Embryonic facial prominence (tissue), 1 donor: ENCODE results near the gene DIP2A.
"Not testable (repeated sequence)": the region's sequence is repeated elsewhere in the genome, so short reads cannot be mapped to it uniquely, and the experiment has no call there.

Source experiments
- DNase-seq: peaks from one replicate; pipeline ENCODE4 v3.0.0-alpha.2; 2016; ENCODE audit errors: extremely low spot score

DIP2A gene

DNA sequence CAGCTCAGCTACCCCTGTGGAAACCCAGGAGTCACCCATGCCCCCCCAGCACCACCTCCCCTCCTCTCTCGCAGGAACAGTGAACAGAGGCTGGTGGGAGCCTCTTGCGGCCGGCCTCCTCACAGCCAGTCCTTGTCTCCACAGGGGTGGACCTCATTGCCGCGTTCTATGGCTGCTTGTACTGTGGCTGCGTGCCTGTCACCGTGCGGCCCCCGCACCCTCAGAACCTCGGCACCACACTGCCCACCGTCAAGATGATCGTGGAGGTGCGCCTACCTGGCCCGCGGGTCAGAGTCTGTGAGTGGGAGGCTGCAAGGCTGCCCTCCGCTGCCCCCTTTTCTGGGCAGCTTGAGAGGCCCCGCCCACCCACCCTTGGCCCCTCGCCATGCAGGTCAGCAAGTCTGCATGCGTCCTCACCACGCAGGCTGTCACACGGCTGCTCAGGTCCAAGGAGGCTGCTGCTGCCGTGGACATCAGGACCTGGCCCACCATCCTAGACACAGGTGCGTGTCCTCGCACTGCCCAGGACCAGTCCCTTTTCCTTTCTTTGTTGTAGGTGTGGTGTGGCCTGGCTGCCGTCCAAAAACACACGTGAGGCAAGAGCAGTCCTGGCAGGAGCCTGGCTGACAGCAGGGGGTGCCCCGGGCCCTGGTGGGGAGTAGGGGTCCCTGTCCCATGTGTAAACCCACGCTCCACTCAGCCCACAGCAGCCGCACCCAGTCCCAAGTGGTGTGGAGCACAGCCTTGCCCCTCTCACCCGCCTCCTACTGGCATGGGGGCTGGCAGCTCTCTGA is 95.9 kb downstream of the DIP2A start:
- DNase-seq, result no peak

DNA sequence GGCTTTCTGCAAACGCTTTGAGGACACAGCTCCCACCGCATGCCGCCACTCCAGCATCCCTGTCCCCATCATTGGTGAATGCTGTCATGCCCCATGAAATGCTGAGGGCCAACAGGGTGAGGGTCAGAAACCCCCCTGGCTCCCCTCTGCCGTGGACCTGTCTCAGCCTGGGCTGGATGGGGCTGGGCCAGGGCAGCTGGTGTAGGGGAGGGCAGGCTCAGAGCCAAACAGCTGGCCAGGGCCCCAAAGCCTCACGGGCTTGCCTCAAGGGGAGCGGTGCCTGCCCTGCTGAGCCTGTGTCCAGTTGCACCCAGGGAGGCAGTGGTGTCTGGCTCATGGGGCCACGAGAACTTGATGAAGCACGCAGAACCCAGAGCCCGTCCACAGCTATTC is 96.5 kb downstream of the DIP2A start:
- DNase-seq, result no peak

DNA sequence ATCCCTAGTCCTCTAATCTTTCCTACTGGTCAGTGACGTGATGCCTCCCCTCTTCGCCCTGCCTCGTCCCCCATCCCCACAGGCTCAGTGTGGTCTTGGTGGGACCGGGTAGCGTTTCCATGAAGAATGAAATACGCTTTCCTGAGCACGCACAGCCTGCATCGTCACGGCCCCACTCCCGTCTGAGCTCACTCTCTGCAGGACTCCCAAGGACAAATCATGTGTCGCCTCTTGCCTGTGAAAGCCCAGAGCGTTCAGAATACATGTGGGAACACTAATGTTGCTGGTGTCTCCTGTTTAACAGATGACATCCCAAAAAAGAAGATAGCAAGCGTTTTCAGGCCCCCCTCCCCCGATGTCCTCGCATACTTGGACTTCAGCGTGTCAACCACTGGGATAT is 97.0 kb downstream of the DIP2A start:
- DNase-seq, result no peak

DNA sequence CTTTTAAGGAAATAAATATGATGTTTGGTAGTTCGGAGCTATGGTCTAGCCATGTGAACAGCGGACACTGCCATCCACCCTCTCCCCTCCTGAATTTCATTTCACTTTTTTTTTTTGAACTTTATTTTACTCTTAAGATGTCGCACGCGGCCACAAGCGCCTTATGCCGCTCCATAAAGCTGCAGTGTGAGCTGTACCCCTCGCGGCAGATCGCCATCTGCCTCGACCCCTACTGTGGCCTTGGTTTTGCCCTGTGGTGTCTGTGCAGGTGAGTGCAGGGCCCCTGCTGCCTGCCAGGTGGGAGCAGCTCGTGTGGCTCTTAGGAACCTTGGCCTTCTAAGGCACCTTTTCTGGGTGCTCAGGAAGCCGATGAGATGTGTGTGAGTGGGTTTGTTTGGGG is 98.1 kb downstream of the DIP2A start:
- DNase-seq, result no peak

DNA sequence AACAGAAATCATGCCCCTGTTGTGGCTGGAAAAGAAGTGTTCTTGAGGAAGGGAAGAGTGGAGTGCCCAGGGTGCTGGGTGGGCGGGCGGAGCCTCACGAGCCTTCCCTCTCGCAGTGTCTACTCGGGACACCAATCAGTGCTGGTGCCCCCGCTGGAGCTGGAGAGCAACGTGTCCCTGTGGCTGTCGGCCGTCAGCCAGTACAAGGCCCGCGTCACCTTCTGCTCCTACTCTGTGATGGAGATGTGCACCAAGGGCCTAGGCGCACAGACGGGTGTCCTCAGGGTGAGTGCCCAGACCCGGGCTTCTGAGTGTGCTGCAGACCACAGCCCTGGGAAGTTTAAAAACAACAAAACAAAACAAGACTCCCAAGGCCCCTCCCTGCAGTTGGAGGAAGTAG is 98.8 kb downstream of the DIP2A start:
- no peak for DNase-seq

DNA sequence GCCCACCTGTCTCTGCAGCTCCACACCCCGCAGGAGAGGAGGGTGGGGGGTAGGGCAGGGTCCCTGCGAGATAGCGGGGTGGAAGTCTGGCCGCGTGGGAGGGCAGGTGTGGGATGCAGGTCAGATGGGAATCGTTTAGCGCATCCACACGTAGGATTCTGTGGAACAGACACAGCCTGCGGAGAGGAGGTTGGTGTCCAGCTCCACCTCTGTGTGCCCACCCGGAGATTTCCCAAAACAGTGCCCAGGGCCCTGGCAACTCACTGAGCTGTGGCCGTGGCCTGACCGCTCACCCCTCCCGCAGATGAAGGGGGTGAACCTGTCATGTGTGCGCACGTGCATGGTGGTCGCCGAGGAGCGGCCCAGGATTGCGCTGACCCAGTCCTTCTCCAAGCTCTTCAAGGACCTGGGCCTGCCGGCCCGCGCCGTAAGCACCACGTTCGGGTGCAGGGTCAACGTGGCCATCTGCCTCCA is 99.3 kb downstream of the DIP2A start:
- DNase-seq, result no peak

DNA sequence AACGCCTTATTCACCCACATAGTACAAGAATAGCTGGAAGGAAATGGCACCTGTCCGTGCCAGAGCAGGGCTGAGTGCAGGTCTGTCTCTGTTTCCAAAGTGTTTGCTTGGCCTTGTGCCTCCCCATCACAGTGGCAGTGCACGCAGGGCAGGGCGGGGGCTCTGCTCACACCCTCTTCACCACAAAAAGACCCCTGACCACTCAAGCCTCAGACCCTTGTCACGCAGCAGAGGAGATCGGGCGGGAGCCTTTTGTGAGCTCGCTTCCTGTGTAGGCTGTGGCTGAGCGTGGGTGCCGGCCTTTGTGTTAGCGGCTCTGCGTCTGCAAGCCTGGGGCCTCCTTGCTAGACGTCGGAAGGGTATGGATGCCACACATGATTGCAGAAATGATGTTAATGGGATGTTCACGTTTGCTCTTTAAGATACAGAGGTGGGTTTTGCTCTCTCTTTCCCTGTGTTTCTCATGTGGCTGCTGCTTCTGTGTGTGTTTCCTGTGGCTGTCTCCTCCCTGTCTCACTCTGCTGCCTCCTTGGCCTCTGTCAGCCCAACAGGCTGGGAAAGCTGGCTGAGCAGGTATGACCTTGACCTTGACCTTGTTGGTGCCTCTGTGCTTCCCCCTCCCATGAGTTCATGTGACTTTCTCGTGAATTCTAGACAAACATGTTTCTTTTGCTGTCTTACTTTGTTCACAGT is 100.7 kb downstream of the DIP2A start:
- DNase-seq, result no peak

DNA sequence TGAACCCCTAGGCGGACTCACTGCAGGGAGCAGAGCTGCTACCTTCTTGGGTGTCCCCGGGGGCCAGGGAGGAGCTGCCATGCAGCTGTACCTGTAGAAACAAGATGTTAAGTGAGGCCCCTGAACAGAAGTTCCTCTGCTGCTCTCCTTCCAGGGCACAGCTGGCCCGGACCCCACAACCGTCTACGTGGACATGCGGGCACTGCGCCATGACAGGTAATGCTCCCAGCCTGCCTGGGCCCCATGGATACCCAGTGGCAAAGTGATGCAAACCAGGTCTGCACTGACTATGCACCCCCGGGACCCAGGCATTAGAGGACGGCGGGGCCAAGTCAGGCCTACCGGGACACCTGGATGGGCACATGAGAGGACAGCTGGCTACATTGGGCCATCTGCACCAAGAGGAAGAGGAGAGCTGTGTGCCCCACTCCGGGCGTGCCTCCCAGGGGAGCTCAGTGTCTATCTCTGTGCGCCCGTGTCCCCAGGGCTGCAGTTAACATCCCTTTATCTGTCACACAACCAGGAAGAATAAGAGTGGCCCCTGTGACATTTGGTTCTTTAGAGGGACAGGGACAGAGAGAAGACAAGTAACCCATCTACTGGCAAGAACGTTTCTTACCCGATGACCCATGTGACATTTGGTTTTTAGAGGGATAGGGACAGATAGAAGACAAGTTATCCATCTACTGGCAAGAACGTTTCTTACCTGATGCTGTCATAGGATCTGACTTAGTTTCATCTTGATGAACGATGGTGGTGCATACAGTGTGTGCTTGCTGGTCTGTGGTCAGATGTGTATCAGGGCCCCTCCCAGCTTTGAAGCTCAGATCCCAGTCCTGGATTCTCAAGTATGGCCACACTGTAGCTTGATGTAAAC is 102.1 kb downstream of the DIP2A start:
- DNase-seq, result no peak

DNA sequence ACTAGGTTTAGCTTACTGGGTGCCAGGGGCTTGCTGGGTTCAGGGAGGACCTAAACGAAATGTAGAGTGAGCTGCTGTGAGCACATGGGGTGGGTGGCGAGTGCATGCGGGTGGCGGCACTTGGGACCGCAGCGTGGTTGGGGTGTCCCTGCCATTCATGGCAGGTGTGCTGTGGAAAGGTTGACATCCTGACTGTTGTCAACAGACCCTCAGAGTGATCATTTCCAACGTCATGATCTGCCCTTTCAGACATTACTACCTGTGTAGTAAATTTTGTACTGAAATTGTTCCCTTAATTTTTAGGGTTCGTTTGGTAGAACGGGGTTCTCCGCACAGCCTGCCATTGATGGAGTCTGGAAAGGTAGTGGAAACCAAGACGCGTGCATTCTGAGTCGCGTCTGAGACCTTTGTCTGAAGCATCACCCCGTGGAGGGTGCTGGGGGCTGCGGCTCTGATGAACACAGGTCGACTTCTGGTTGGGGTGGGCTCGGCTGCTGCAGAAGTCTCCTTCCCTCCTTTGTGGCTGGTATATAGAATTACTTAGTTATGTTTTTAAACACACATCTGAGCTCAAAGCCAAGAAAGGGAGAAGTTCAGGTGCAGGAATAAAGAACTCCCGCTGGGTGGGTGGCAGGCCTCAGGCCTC is 102.9 kb downstream of the DIP2A start:
- no peak for DNase-seq

DNA sequence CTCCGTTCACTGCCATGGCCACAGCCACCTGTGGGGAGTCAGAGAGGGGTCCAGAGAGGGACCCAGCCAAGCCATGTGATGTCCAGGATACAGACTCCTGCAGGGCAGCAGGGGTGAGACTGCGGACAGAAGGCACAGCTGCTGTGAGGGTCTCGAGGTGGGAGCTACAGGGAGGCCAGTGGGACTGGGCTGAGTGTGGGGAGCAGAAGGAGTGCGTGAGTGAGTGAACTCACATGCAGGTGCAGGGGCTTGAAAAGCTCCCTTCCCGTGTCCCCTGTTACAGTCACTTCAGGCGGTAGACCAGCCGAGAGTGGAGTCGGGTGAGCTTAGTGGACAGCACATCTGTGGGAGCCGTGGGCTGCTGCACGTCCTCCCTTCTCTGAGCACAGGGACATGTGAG is 103.8 kb downstream of the DIP2A start:
- DNase-seq, result no peak

DNA sequence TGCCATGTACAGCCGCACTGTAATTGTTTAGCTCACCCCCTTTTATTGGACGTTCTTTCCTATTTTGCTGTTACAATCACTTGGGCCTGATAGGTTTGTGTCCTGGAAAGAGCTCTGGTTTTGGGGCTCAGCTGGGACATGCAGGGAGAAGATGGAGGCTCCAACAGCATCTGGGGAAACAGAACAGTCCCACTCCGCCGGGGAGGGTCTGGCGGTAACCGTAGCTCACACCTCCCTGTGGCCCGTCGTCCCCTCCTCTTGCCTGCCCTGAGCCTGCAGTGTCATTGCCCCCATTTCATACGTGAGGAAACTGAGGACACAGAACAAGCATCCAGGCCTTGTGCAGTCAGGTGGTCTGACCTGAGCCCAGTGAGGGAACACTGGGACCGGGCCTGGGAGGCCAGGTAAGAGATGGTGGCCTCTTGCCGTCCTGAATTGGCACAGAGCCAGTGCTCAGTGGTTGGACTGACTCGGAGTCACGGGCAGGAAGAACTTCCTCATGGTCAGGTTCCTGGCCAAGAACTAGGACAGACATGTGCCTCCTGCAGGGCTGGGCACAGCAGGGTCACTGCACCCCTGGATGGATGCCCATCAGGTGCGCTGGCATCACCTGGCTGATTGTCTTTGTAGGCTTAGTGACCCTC is 104.4 kb downstream of the DIP2A start:
- no peak for DNase-seq

DNA sequence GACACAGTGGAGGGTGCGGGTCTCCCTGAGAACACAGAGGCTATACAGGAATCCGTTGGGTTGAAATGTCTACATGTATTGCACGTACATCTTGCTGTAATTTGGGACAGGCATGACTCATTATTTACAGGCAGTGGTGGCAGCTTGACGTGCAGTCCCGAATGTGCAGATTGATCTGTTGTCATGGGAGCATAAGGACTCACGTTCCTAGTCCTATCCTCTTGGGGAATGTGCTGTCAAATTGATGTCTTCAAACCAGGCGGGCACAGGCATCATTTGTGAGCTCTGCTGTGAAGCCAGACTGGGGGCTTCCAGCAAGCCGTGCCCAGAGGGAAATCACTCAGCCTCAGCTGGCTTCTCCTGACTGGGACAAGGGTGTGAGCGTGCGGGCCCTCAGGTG is 105.7 kb downstream of the DIP2A start:
- DNase-seq, result no peak

DNA sequence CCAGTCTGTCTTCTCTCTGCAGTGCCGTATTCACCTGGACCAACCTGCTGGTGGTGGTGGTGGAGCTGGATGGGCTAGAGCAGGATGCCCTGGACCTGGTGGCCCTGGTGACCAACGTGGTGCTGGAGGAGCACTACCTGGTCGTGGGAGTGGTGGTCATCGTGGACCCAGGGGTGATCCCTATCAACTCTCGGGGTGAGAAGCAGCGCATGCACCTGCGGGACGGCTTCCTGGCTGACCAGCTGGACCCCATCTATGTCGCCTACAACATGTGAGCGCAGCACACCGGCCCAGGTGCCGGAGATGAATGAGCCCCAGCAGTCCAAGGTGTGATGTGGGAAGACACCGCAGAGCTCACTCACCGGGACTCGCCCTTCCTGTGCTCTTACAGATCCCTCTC is 108.7 kb downstream of the DIP2A start:
- no peak for DNase-seq

DNA sequence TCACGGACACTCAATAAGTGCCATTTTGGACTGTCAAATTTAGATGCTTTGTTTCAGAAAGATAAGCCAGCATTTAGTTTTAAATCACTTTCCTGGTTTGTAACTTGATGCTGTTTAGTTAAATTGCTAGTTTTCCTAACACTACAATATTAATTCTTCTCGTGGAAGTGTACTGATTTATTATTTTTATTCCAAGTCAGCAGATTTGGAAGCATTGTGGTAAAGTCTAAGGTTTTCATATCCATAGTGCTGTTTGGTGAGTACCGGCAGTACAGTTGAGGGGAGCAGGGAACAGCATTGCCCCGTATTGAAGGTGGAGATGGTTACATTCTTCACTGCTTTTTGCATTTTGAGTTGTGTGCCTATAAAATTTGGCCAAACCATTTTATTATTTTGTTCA is 109.9 kb downstream of the DIP2A start:
- no peak for DNase-seq

DNA sequence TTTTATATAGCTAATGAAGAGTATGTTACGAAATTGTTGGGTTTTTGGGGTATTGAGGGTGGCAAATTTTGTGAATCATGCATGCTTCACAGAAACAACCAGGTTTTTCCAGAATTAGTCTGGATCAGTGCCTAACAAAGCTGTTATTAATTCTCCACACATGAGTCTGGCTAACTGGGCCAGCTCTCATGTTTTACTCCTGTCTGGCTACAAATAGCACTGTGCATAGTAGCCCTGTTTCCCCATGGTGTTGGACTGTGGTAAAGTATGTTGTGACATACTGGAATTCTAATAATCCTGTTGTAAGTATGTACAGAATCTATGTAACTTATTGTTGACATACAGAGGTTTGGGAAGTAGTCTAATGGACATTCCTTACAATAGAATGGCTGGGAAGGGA is 110.4 kb downstream of the DIP2A start:
- no peak for DNase-seq

DNA sequence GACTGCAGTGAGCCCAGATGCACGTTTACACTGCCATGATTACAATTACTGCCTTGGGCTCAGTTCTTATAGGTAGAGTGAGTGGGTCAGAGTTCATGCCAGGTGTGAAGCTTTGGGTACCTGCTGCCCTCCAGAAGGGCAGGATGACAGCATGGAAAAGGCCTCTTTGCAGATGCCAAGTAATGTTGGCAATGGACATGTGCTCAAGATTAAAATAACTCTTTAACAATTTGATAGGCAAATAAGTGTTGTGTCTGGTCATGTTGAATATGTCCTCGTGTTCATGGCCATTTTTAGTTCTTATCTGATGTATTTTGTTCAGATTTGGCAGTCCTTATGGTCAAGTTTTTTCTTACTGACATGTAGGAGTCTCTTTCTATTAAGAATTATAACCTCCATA is 111.4 kb downstream of the DIP2A start:
- DNase-seq, result no peak

DNA sequence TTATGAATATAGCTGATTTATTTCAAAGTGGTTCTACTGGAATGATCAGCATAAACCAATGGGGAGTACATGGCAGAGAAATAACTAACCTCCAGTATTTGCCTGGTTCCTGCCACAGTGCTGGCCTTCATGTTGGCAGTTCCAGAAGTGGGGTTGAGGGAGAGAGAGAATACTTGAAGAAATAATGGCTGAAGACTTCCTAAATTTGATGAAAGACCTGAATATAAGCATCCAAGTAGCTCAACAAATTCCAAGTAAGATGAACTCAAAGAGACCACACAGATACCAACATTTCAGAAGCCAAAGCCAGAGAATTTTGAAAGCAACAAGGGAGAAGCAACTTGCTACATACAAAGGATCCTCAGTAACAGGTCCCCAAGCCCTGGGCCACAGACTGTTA is 111.9 kb downstream of the DIP2A start:
- DNase-seq, result no peak

DNA sequence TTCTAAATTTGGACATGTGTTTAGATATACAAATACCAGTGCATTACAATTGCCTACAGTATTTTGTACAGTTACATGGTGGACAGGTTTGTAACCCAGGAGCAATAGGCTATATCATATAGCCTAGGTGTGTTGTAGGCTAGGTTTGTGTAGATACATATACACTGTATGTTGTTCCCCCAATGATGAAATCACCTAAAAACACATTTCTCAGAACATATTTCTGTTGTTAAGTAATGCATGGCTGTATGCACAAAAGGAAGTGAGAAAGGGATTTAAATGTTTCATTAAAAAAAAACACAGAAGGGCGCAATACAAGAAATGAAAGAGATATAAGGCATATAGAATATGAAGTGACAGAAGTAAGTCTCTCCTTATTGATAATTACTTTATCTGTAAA is 114.2 kb downstream of the DIP2A start:
- no peak for DNase-seq

DNA sequence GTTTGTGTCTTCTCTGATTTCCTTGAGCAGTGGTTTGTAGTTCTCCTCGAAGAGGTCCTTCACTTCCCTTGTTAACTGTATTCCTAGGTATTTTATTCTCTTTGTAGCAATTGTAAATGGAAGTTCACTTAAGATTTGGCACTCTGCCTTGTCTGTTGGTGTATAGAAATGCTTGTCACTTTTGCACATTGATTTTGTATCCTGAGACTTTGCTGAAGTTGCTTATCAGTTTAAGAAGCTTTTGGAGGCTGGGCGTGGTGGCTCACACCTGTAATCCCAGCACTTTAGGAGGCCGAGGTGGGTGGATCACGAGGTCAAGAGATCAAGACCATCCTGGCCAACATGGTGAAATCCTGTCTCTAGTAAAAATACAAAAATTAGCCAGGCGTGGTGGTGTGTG is 119.1 kb downstream of the DIP2A start:
- DNase-seq, result not testable (repeated sequence)

DNA sequence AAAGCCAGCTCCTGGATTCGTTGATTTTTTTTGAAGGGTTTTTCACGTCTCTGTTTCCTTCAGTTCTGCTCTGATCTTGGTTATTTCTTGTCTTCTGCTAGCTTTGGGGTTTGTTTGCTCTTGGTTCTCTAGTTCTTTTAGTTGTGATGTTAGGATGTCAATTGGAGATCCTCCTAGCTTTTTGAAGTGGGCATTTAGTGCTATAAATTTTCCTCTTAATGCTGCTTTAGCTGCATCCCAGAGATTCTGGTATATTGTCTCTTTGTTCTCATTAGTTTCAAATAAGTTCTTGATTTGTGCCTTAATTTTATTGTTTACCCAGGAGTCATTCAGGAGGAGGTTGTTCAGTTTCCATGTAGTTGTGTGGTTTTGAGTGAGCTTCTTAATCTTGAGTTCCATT is 120.7 kb downstream of the DIP2A start:
- not testable (repeated sequence) for DNase-seq

DNA sequence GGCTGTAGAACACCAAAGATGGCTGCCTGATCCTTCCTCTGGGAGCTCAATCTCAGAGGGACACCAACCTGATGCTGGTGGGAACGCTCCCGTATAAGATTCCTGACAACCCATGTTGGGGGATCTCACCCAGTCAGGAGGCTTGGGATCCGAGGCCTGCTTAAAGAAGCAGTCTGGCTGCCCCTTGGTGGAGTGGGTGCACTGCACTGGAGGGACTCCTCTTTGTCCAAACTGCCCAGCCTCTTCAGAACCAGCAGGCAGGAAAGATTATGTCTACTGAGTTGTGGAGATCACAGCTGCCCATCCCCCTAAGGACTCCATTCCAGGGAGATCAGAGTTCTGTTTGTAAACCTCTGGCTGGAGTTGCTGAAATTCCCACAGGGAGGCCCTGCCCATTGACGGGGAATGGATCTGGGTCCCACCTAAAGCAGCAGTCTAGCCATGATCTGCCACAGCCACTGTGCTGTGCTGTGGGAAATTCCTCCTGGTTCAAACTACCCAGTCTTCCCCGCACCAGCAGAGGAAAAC is 123.2 kb downstream of the DIP2A start:
- DNase-seq, result no peak
